KOPT-K1 (cell line): ENCODE data around the gene GJA10.
"Not testable (repeated sequence)": the region's sequence is repeated elsewhere in the genome, so short reads cannot be mapped to it uniquely, and the experiment has no call there.

ENCODE experiments used
- H3K27ac ChIP-seq: fragments of 200-600 bp; sonication (generic); 2 replicates; pipeline ENCODE4 v1.5.1; 2016; ENCODE audit warnings: antibody characterized with exemption, mild to moderate bottlenecking, low read depth, low read length; ENCODE audit not compliant: poor library complexity, severe bottlenecking
- H3K36me3 ChIP-seq: fragments of 200-600 bp; sonication (generic); 2 replicates; pipeline ENCODE4 v1.5.1; 2017; ENCODE audit warnings: antibody characterized with exemption, mild to moderate bottlenecking, low read length, moderate library complexity; ENCODE audit not compliant: insufficient read depth
- H3K9me3 ChIP-seq: fragments of 200-600 bp; sonication (generic); 2 replicates; pipeline ENCODE4 v1.5.1; 2017; ENCODE audit warnings: antibody characterized with exemption, low read length, mild to moderate bottlenecking; ENCODE audit not compliant: insufficient read depth, poor library complexity, severe bottlenecking

The GJA10 gene

DNA sequence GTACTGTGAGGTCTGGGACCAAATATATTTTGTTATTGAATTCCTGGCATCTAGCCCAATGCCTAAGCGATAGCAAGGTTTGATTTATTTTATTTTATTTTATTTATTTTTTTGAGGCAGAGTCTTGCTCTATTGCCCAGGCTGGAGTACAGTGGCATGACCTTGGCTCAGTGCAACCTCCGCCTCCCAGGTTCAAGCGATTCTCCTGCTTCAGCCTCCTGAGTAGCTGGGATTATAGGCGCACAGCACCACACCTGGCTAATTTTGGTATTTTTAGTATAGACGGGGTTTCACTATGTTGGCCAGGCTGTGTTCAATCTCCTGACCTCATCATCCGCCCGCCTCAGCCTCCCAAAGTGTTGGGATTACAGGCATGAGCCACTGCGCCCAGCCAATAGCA, 1.7 kb upstream of the GJA10 start:
- not testable (repeated sequence) for H3K36me3 ChIP-seq, H3K27ac ChIP-seq, H3K9me3 ChIP-seq

- Histone ChIP-seq H3K27ac (no peak overlapping the region), H3K36me3 (no peaks in the 10 kb centered on the region), H3K9me3 (no peaks in the 10 kb centered on the region)
These were observed 1.1 kb downstream of the GJA10 start for GRCh38 chr6:89895276-89895874.

DNA sequence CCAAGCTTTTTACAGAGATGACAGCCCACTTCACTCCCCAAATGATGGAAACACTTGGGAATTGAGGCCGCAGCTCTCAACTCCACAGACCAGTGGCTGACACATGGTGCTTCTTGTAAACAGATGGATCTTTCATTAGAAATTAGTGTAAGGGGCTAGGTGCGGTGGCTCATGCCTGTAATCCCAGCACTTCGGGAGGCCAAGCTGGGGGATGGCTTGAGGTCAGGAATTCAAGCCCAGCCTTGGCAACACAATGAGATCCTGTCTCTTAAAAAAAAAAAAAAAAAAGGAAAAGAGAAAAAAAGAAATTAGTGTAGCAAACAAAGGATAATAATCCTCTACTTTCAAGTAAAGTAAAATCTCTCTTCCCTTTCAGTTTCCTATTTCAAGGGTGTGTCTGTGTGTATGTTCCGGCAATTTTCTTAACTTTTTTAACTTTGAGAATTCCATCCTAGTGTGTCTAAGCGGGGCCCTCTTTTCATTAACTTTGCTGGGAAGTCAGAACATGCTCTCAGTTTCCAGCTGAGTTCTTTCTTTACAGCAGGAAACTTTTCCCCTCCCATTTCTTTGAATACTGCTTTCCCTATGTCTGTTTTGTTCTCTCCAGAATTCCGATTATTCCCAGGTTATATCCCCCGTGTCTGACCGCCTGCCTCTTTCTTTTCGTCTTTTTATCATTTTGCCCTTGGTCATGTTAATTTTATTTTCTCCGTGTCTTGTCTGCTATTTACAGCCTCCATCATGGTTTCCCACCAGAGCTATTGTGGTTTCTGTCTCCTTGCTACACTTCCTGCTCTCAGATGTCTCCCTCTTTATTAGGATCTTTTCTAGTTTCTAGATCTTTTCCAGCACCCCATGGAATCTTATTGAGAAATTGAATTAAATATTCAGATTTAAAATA, 16.0 kb downstream of the GJA10 start:
- not testable (repeated sequence) for H3K9me3 ChIP-seq, H3K36me3 ChIP-seq
- peak overlapping the region; percentile 46 for H3K27ac ChIP-seq

DNA sequence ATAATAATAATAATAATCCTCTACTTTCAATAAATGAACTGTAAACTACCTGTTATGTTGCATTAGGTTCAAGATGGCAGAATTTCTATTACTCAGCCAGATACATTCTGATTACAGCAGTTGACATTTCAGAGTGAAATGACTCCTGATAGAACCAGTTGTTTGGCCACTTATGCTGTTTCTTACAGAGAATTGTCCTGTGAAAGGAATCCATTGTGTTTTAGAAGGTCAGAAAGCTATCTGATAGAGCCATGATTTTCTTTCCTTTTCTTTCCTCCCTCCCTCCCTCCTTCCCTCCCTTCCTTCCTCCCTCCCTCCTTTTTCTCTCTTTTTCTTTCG, 16.6 kb downstream of the GJA10 start:
- Histone ChIP-seq H3K36me3 (no peaks in the 10 kb centered on the region), H3K9me3 (peaks cover 2% of the 10 kb centered on the region), H3K27ac (peak overlapping the region; percentile 46)

- Histone ChIP-seq H3K36me3 (no peaks in the 10 kb centered on the region), H3K27ac (no peak overlapping the region), H3K9me3 (peaks cover 17% of the 10 kb centered on the region)
These were observed 22.1 kb downstream of the GJA10 start for GRCh38 chr6:89916136-89916920.

DNA sequence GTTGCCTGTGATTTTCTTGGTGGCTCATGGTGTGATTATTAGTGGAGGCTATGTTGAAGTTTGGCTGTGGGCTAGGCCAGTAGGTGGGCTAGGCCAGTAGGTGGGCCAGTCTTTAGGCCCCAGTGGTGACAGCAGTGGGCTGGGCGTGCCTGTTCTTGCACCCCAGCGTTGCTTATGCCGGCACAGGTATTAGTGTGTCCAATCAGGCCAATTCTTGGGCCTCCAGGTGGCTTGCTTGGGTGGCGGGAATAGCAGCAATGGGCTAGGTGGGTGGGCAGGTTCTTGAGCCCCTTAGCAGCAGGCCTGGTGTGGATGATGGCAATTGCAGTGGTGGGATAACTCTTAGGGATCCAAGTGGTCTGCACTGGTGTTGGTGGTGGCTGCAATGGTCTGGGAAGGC, 22.9 kb downstream of the GJA10 start:
- H3K36me3 ChIP-seq: no peaks in the 10 kb centered on the region
- no peak overlapping the region for H3K27ac ChIP-seq
- peaks cover 17% of the 10 kb centered on the region for H3K9me3 ChIP-seq

DNA sequence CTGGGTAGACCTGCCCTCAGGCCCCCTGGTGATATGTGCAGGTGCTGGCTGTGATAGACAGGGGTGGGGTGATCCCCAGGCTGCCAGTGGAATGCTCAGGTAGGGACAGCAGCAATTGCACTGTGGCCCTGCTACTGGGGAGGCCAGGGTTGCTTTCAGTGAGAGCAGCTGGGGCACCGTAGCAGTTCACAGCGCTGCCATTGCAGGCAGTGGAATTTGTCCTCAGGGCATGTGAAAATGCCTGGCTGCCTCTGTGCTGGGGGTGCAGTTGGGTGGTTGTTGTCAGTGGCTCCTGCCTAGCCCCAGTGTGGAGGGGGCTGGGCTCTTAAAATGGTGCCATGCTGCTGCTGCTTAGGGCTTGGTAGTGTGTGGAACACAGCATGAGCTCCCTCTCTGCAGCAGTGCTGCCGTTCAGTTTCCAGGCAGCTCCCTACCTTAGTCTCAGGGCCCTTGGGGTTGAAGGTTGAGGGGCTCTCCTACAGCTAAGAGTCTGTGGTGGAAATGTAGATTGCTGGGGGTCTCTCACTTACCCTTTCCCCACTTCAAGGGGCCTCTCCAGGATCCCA, 23.6 kb downstream of the GJA10 start:
- Histone ChIP-seq H3K36me3 (no peaks in the 10 kb centered on the region), H3K9me3 (peaks cover 17% of the 10 kb centered on the region), H3K27ac (no peak overlapping the region)

- Histone ChIP-seq H3K36me3 (no peaks in the 10 kb centered on the region), H3K9me3 (peaks cover 12% of the 10 kb centered on the region), H3K27ac (no peak overlapping the region)
These were observed 26.9 kb downstream of the GJA10 start for GRCh38 chr6:89921197-89921596.

- Histone ChIP-seq H3K36me3 (no peaks in the 10 kb centered on the region), H3K9me3 (peaks cover 7% of the 10 kb centered on the region), H3K27ac (no peak overlapping the region)
These were observed 27.4 kb downstream of the GJA10 start for GRCh38 chr6:89921691-89922090.

- Histone ChIP-seq H3K27ac (no peak overlapping the region), H3K9me3 (no peaks in the 10 kb centered on the region), H3K36me3 (no peaks in the 10 kb centered on the region)
These were observed 30.0 kb downstream of the GJA10 start for GRCh38 chr6:89924231-89924630.

GRCh38 chr6:89925826-89926225, 31.6 kb downstream of the GJA10 start:
- Histone ChIP-seq H3K9me3 (no peaks in the 10 kb centered on the region), H3K36me3 (no peaks in the 10 kb centered on the region), H3K27ac (no peak overlapping the region)

DNA sequence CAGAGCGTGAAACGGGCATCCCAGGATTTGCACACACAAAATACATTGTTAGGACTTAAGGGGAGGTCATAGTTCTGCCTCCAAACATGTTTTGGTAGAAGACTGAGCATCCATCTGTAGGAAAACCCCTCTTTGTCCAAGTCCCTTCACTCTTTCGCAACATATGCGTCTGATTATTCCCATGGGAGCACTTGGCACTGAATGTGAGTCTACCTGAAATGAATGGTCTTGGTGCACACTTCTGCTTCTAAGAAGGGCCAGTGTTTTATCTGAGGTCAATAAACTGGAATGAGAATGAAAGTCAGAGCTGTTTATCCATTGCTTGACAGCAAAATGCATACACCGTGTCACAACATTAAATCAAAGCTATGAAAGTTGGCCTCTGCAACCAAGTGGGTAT, 33.0 kb downstream of the GJA10 start:
- H3K27ac ChIP-seq: no peak overlapping the region
- peaks cover 4% of the 10 kb centered on the region; the same call in 1 of the 2 replicates for H3K36me3 ChIP-seq
- no peaks in the 10 kb centered on the region for H3K9me3 ChIP-seq

DNA sequence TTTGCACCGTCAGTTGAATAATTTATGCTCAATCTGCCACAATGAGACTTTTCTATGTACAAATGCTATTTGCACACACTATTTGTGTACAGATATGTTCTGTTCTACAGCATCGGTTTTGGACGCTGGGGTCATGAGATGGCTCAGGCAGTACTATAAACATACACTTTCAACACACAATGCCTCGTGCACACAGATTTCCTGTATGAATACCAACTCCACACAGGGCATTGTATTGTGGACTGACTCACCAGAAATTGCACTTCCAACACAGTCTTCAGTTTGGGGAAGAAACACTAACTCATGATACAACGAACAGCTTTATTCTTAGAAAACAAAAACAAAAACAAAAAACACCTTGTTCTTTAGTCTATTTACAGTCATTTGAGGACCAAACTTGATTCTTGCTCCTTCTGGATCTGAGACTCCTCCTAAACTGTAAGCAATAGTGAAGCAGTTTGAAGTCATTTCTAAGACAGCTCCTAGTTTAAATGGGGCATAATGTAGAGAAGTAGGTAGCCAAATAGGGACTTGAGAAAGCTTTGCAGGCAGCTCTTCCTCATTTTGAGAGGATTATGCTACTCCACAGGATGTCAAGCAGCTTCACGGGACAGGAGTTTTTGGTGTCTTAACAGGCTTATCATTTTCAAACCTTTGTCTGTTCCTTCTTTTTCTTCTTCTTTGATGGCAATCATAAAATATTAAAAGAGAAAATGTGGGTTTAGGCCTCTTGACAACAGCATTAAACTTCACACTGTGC, 33.7 kb downstream of the GJA10 start:
- Histone ChIP-seq H3K9me3 (no peaks in the 10 kb centered on the region), H3K27ac (no peak overlapping the region), H3K36me3 (peaks cover 9% of the 10 kb centered on the region; the same call in 1 of the 2 replicates)

- Histone ChIP-seq H3K9me3 (no peaks in the 10 kb centered on the region), H3K36me3 (peaks cover 9% of the 10 kb centered on the region; the same call in 1 of the 2 replicates), H3K27ac (no peak overlapping the region)
These were observed 34.3 kb downstream of the GJA10 start for GRCh38 chr6:89928604-89929003.
